Measurements from ENCODE around the gene SPATA31C1. TPM values are rescaled to one million over a fixed set of nuclear protein-coding genes. Genes with fewer than 3 reads are reported as not detected.
A peak's percentile ranks its signal among the peaks of the same experiment; 100 is the strongest.

The SPATA31C1 gene
- total RNA-seq, 2 experiments from 2014 or later, result not detected

GRCh38 chr9:87968155-87968554 lies 50.4 kb downstream of the SPATA31C1 start:
- intact Hi-C loops (cut with micrococcal nuclease), result no loop called here
- DNase-seq, result no peak
- ChIA-PET CTCF (no interaction called here), POLR2A (no interaction called here)
- no peak overlapping the region for H3K4me3 Mint-ChIP-seq
- H3K9me3 Mint-ChIP-seq, result no peaks in the 10 kb centered on the region
- H3K27me3 Mint-ChIP-seq, result no peaks in the 10 kb centered on the region
- no peak for TF ChIP-seq CTCF (IDR thresholded peaks at IDR 0.05)
- H3K27ac Mint-ChIP-seq, result no peak overlapping the region
- no peak for ATAC-seq
- H3K4me1 Mint-ChIP-seq (ENCODE audit: low read depth), result peaks cover 3% of the 10 kb centered on the region
- H3K36me3 Mint-ChIP-seq (ENCODE audit: low read depth), result peaks cover 3% of the 10 kb centered on the region

GRCh38 chr9:87970602-87971001 lies 52.8 kb downstream of the SPATA31C1 start:
- ATAC-seq (no peak), DNase-seq (no peak)
- intact Hi-C loops (cut with micrococcal nuclease), result no loop called here
- peaks cover 6% of the 10 kb centered on the region for H3K36me3 Mint-ChIP-seq (ENCODE audit: low read depth)
- no peak overlapping the region for H3K27ac Mint-ChIP-seq
- ChIA-PET CTCF (no interaction called here), POLR2A (interaction anchor here (0.8 kb wide), 1 partner anchor 9 kb away, joined by 3 read pairs; no protein-coding TSS in a partner anchor)
- no peak for TF ChIP-seq CTCF (IDR thresholded peaks at IDR 0.05)
- no peaks in the 10 kb centered on the region for H3K9me3 Mint-ChIP-seq
- no peak overlapping the region for H3K4me3 Mint-ChIP-seq
- peaks cover 17% of the 10 kb centered on the region for H3K4me1 Mint-ChIP-seq (ENCODE audit: low read depth)
- no peaks in the 10 kb centered on the region for H3K27me3 Mint-ChIP-seq

GRCh38 chr9:87973122-87973521 lies 55.4 kb downstream of the SPATA31C1 start:
- Mint-ChIP-seq H3K36me3 (ENCODE audit: low read depth) (peaks cover 6% of the 10 kb centered on the region), H3K27me3 (peaks cover 3% of the 10 kb centered on the region), H3K4me1 (ENCODE audit: low read depth) (peaks cover 17% of the 10 kb centered on the region), H3K4me3 (peak overlapping the region; percentile 90), H3K9me3 (no peaks in the 10 kb centered on the region), H3K27ac (peak overlapping the region; percentile 60)
- POLR2A ChIA-PET, result no interaction called here
- intact Hi-C loops (cut with micrococcal nuclease), result no loop called here
- ATAC-seq (no peak), DNase-seq (no peak)
- CTCF ChIA-PET, result interaction anchor here (1.4 kb wide), 1 partner anchor 23 kb away, joined by 3 read pairs; no protein-coding TSS in a partner anchor
- TF ChIP-seq CTCF (IDR thresholded peaks at IDR 0.05), result no peak

Other genes with a start within 250 kb of the SPATA31C1 start
- gene CTSL, start 191.8 kb upstream of the SPATA31C1 start, total RNA-seq, result under 1 TPM; 0.36 to 0.58 TPM
- not detected for gene SPATA31E1, start 35.1 kb upstream of the SPATA31C1 start, total RNA-seq
- gene CDK20, start 56.6 kb downstream of the SPATA31C1 start, total RNA-seq, result 1 to 10 TPM; 2.2 to 3.0 TPM
- gene SPATA31C2, start 220.5 kb downstream of the SPATA31C1 start, total RNA-seq, result under 1 TPM; 0.07 to 0.09 TPM